Measurements from ENCODE around the gene PFDN1.
A peak's percentile ranks its signal among the peaks of the same experiment; 100 is the strongest.

PFDN1 gene

GRCh38 chr5:140311011-140311467 lies 8.1 kb upstream of the PFDN1 start:
- Histone ChIP-seq H4K5ac (ENCODE audit: low read length) (no peak overlapping the region), H3K4me2 (ENCODE audit: low read length) (no peak overlapping the region), H2BK120ac (ENCODE audit: low read depth, low read length) (no peak overlapping the region), H3K56ac (ENCODE audit: low read length) (no peak overlapping the region), H3K27ac (ENCODE audit: low read depth, low read length) (no peak overlapping the region), H2BK5ac (ENCODE audit: low read length) (no peak overlapping the region), H4K8ac (ENCODE audit: low read depth, low read length) (no peak overlapping the region), H3K4me3 (ENCODE audit: low read length) (no peak overlapping the region), H3K4me1 (ENCODE audit: control insufficient read depth, low read depth, low read length) (peaks cover 1% of the 10 kb centered on the region), H3K4ac (ENCODE audit: low read depth, low read length) (peak overlapping the region; percentile 46), H3K79me2 (ENCODE audit: control insufficient read depth, insufficient read depth, low read length) (no peaks in the 10 kb centered on the region), H3K18ac (ENCODE audit: low read length) (no peak overlapping the region), H2AK5ac (ENCODE audit: low read length) (no peak overlapping the region), H3K9ac (ENCODE audit: low read length) (no peak overlapping the region), H3K36me3 (ENCODE audit: control insufficient read depth, insufficient read depth, low read length) (no peaks in the 10 kb centered on the region), H3K23ac (ENCODE audit: low read length) (no peak overlapping the region), H3K79me1 (ENCODE audit: low read length) (no peaks in the 10 kb centered on the region), H3K27me3 (ENCODE audit: insufficient read depth, low read length, poor library complexity) (no peaks in the 10 kb centered on the region), H2BK15ac (replicated peaks; ENCODE audit: low read depth) (no peak overlapping the region)
- WGBS (ENCODE audit: extremely low coverage, insufficient coverage, low lambda C conversion rate) = no CpG with 5 or more reads among the region's 5 CpGs
- DNase-seq = peak; percentile 64

- WGBS (ENCODE audit: extremely low coverage, insufficient coverage, low lambda C conversion rate) = no CpG with 5 or more reads among the region's 2 CpGs
- H3K4me3 ChIP-seq (ENCODE audit: low read length) = no peak overlapping the region
- H3K79me1 ChIP-seq (ENCODE audit: low read length) = no peaks in the 10 kb centered on the region
- DNase-seq = no peak
- no peaks in the 10 kb centered on the region for H3K36me3 ChIP-seq (ENCODE audit: control insufficient read depth, insufficient read depth, low read length)
- peaks cover 1% of the 10 kb centered on the region for H3K4me1 ChIP-seq (ENCODE audit: control insufficient read depth, low read depth, low read length)
- H3K23ac ChIP-seq (ENCODE audit: low read length) = no peak overlapping the region
- no peak overlapping the region for H3K4ac ChIP-seq (ENCODE audit: low read depth, low read length)
- H4K8ac ChIP-seq (ENCODE audit: low read depth, low read length) = no peak overlapping the region
- H3K18ac ChIP-seq (ENCODE audit: low read length) = no peak overlapping the region
- no peak overlapping the region for H3K4me2 ChIP-seq (ENCODE audit: low read length)
- H3K9ac ChIP-seq (ENCODE audit: low read length) = no peak overlapping the region
- no peaks in the 10 kb centered on the region for H3K79me2 ChIP-seq (ENCODE audit: control insufficient read depth, insufficient read depth, low read length)
- no peak overlapping the region for H2BK5ac ChIP-seq (ENCODE audit: low read length)
- no peak overlapping the region for H3K27ac ChIP-seq (ENCODE audit: low read depth, low read length)
- no peak overlapping the region for H2AK5ac ChIP-seq (ENCODE audit: low read length)
- H3K27me3 ChIP-seq (ENCODE audit: insufficient read depth, low read length, poor library complexity) = no peaks in the 10 kb centered on the region
- H3K56ac ChIP-seq (ENCODE audit: low read length) = no peak overlapping the region
- H2BK120ac ChIP-seq (ENCODE audit: low read depth, low read length) = no peak overlapping the region
- no peak overlapping the region for H4K5ac ChIP-seq (ENCODE audit: low read length)
- H2BK15ac ChIP-seq (replicated peaks; ENCODE audit: low read depth) = no peak overlapping the region
Observed at GRCh38 chr5:140310434-140310833, 7.5 kb upstream of the PFDN1 start.

- peak overlapping the region; percentile 34 for H3K56ac ChIP-seq (ENCODE audit: low read length)
- H3K9ac ChIP-seq (ENCODE audit: low read length) = no peak overlapping the region
- H2BK15ac ChIP-seq (replicated peaks; ENCODE audit: low read depth) = no peak overlapping the region
- WGBS (ENCODE audit: extremely low coverage, insufficient coverage, low lambda C conversion rate) = no CpG with 5 or more reads among the region's 3 CpGs
- H3K27ac ChIP-seq (ENCODE audit: low read depth, low read length) = no peak overlapping the region
- H3K18ac ChIP-seq (ENCODE audit: low read length) = no peak overlapping the region
- H2BK120ac ChIP-seq (ENCODE audit: low read depth, low read length) = no peak overlapping the region
- H3K23ac ChIP-seq (ENCODE audit: low read length) = no peak overlapping the region
- no peak overlapping the region for H3K4me3 ChIP-seq (ENCODE audit: low read length)
- peaks cover 1% of the 10 kb centered on the region for H3K4me1 ChIP-seq (ENCODE audit: control insufficient read depth, low read depth, low read length)
- H3K4ac ChIP-seq (ENCODE audit: low read depth, low read length) = no peak overlapping the region
- no peaks in the 10 kb centered on the region for H3K27me3 ChIP-seq (ENCODE audit: insufficient read depth, low read length, poor library complexity)
- DNase-seq = no peak
- H2BK5ac ChIP-seq (ENCODE audit: low read length) = no peak overlapping the region
- H3K79me2 ChIP-seq (ENCODE audit: control insufficient read depth, insufficient read depth, low read length) = no peaks in the 10 kb centered on the region
- no peaks in the 10 kb centered on the region for H3K36me3 ChIP-seq (ENCODE audit: control insufficient read depth, insufficient read depth, low read length)
- H4K5ac ChIP-seq (ENCODE audit: low read length) = no peak overlapping the region
- H3K79me1 ChIP-seq (ENCODE audit: low read length) = no peaks in the 10 kb centered on the region
- no peak overlapping the region for H4K8ac ChIP-seq (ENCODE audit: low read depth, low read length)
- no peak overlapping the region for H2AK5ac ChIP-seq (ENCODE audit: low read length)
- no peak overlapping the region for H3K4me2 ChIP-seq (ENCODE audit: low read length)
Observed at GRCh38 chr5:140309706-140310249, 6.9 kb upstream of the PFDN1 start.

- Histone ChIP-seq H3K4me1 (ENCODE audit: control insufficient read depth, low read depth, low read length) (no peaks in the 10 kb centered on the region), H4K5ac (ENCODE audit: low read length) (no peak overlapping the region), H3K23ac (ENCODE audit: low read length) (no peak overlapping the region), H3K79me2 (ENCODE audit: control insufficient read depth, insufficient read depth, low read length) (peaks cover 15% of the 10 kb centered on the region), H2BK5ac (ENCODE audit: low read length) (no peak overlapping the region), H3K79me1 (ENCODE audit: low read length) (peaks cover 2% of the 10 kb centered on the region), H3K4me3 (ENCODE audit: low read length) (no peak overlapping the region), H4K8ac (ENCODE audit: low read depth, low read length) (no peak overlapping the region), H3K27me3 (ENCODE audit: insufficient read depth, low read length, poor library complexity) (no peaks in the 10 kb centered on the region), H2BK15ac (replicated peaks; ENCODE audit: low read depth) (no peak overlapping the region), H3K4ac (ENCODE audit: low read depth, low read length) (no peak overlapping the region), H3K56ac (ENCODE audit: low read length) (no peak overlapping the region), H3K9ac (ENCODE audit: low read length) (no peak overlapping the region), H2AK5ac (ENCODE audit: low read length) (no peak overlapping the region), H3K36me3 (ENCODE audit: control insufficient read depth, insufficient read depth, low read length) (no peaks in the 10 kb centered on the region), H2BK120ac (ENCODE audit: low read depth, low read length) (no peak overlapping the region), H3K4me2 (ENCODE audit: low read length) (no peak overlapping the region), H3K27ac (ENCODE audit: low read depth, low read length) (no peak overlapping the region), H3K18ac (ENCODE audit: low read length) (no peak overlapping the region)
- DNase-seq = no peak
- no CpG with 5 or more reads among the region's 1 CpG for WGBS (ENCODE audit: extremely low coverage, insufficient coverage, low lambda C conversion rate)
Observed at GRCh38 chr5:140305471-140305870, 2.6 kb upstream of the PFDN1 start.

GRCh38 chr5:140303966-140304365 lies 1.1 kb upstream of the PFDN1 start:
- Histone ChIP-seq H3K4me2 (ENCODE audit: low read length) (no peak overlapping the region), H3K4me3 (ENCODE audit: low read length) (no peak overlapping the region), H3K23ac (ENCODE audit: low read length) (no peak overlapping the region), H3K27ac (ENCODE audit: low read depth, low read length) (no peak overlapping the region), H3K36me3 (ENCODE audit: control insufficient read depth, insufficient read depth, low read length) (no peaks in the 10 kb centered on the region), H2BK5ac (ENCODE audit: low read length) (no peak overlapping the region), H3K4me1 (ENCODE audit: control insufficient read depth, low read depth, low read length) (no peaks in the 10 kb centered on the region), H4K5ac (ENCODE audit: low read length) (no peak overlapping the region), H3K4ac (ENCODE audit: low read depth, low read length) (no peak overlapping the region), H3K56ac (ENCODE audit: low read length) (no peak overlapping the region), H3K79me1 (ENCODE audit: low read length) (peaks cover 2% of the 10 kb centered on the region), H2BK15ac (replicated peaks; ENCODE audit: low read depth) (no peak overlapping the region), H3K9ac (ENCODE audit: low read length) (no peak overlapping the region), H2AK5ac (ENCODE audit: low read length) (no peak overlapping the region), H3K18ac (ENCODE audit: low read length) (no peak overlapping the region), H3K79me2 (ENCODE audit: control insufficient read depth, insufficient read depth, low read length) (peaks cover 20% of the 10 kb centered on the region), H4K8ac (ENCODE audit: low read depth, low read length) (no peak overlapping the region), H3K27me3 (ENCODE audit: insufficient read depth, low read length, poor library complexity) (no peaks in the 10 kb centered on the region), H2BK120ac (ENCODE audit: low read depth, low read length) (no peak overlapping the region)
- DNase-seq = no peak
- WGBS (ENCODE audit: extremely low coverage, insufficient coverage, low lambda C conversion rate) = no CpG with 5 or more reads among the region's 15 CpGs

GRCh38 chr5:140301136-140301535 lies 1.8 kb downstream of the PFDN1 start:
- H3K36me3 ChIP-seq (ENCODE audit: control insufficient read depth, insufficient read depth, low read length) = no peaks in the 10 kb centered on the region
- H3K4me2 ChIP-seq (ENCODE audit: low read length) = no peak overlapping the region
- H2AK5ac ChIP-seq (ENCODE audit: low read length) = no peak overlapping the region
- H3K56ac ChIP-seq (ENCODE audit: low read length) = no peak overlapping the region
- H3K4me1 ChIP-seq (ENCODE audit: control insufficient read depth, low read depth, low read length) = no peaks in the 10 kb centered on the region
- no peak overlapping the region for H4K5ac ChIP-seq (ENCODE audit: low read length)
- peaks cover 4% of the 10 kb centered on the region for H3K79me1 ChIP-seq (ENCODE audit: low read length)
- no peak overlapping the region for H2BK15ac ChIP-seq (replicated peaks; ENCODE audit: low read depth)
- no peak overlapping the region for H2BK5ac ChIP-seq (ENCODE audit: low read length)
- no peak overlapping the region for H3K23ac ChIP-seq (ENCODE audit: low read length)
- no peak overlapping the region for H3K4ac ChIP-seq (ENCODE audit: low read depth, low read length)
- H3K79me2 ChIP-seq (ENCODE audit: control insufficient read depth, insufficient read depth, low read length) = peaks cover 30% of the 10 kb centered on the region
- no peaks in the 10 kb centered on the region for H3K27me3 ChIP-seq (ENCODE audit: insufficient read depth, low read length, poor library complexity)
- H4K8ac ChIP-seq (ENCODE audit: low read depth, low read length) = no peak overlapping the region
- no peak overlapping the region for H3K27ac ChIP-seq (ENCODE audit: low read depth, low read length)
- no peak overlapping the region for H3K9ac ChIP-seq (ENCODE audit: low read length)
- no peak overlapping the region for H3K18ac ChIP-seq (ENCODE audit: low read length)
- H3K4me3 ChIP-seq (ENCODE audit: low read length) = no peak overlapping the region
- WGBS (ENCODE audit: extremely low coverage, insufficient coverage, low lambda C conversion rate) = no CpG with 5 or more reads among the region's 1 CpG
- no peak for DNase-seq
- H2BK120ac ChIP-seq (ENCODE audit: low read depth, low read length) = no peak overlapping the region

Measured in mesendoderm (in vitro differentiated cells).